Heart right ventricle (tissue), 16 donors: Measurements from ENCODE around the gene XAGE1A. TPM values are rescaled to one million over a fixed set of nuclear protein-coding genes. Genes with fewer than 3 reads are reported as not detected.
A peak's percentile ranks its signal among the peaks of the same experiment; 100 is the strongest.
"Not testable (repeated sequence)": the region's sequence is repeated elsewhere in the genome, so short reads cannot be mapped to it uniquely, and the experiment has no call there.

Source experiments
- ATAC-seq, 8 donors: fragments of 200-7000 bp; cut with Tn5 transposase; one replicate each; pipeline ENCODE4 v1.9.1; 2020; ENCODE audit warnings: mild to moderate bottlenecking in 8 of 8, moderate library complexity in 8 of 8, moderate number of reproducible peaks in 1 of 8
- DNase-seq, 2 donors: peaks; one replicate each; pipeline ENCODE4 v3.0.0-alpha.2; 2020
- H3K27ac ChIP-seq, 10 donors: fragments of 200-600 bp; sonication (generic) in 2 of 10; one replicate each; pipeline versions ENCODE4 v1.5.0 to v1.8.0; 2020 to 2022; ENCODE audit warnings: mild to moderate bottlenecking in 3 of 10
- H3K27me3 ChIP-seq, 7 donors: fragments of 200-600 bp; one replicate each; pipeline ENCODE4 v1.8.0; 2021 to 2022; ENCODE audit warnings: mild to moderate bottlenecking in 2 of 7
- H3K36me3 ChIP-seq, 9 donors: fragments of 200-600 bp; sonication (generic) in 1 of 9; one replicate each; pipeline versions ENCODE4 v1.5.0 to v1.8.0; 2020 to 2022; ENCODE audit warnings: mild to moderate bottlenecking in 2 of 9
- H3K4me1 ChIP-seq, 9 donors: fragments of 200-600 bp; sonication (generic) in 1 of 9; one replicate each; pipeline versions ENCODE4 v1.5.0 to v1.8.0; 2020 to 2022; ENCODE audit warnings: mild to moderate bottlenecking in 4 of 9
- H3K4me3 ChIP-seq, 10 donors: fragments of 200-600 bp; sonication (generic) in 2 of 10; one replicate each; pipeline versions ENCODE4 v1.5.0 to v1.8.0; 2020 to 2022; ENCODE audit warnings: mild to moderate bottlenecking in 7 of 10, moderate library complexity in 2 of 10
- H3K9me3 ChIP-seq, 11 donors: fragments of 200-600 bp in 10 of 11; sonication (generic) in 2 of 11; one replicate each; pipeline versions ENCODE4 v1.5.0 to v1.8.0; 2013 to 2022; ENCODE audit warnings: mild to moderate bottlenecking in 2 of 11, control low read depth in 1 of 11, moderate library complexity in 1 of 11
- WGBS, 2 donors: extraction: QIAGEN DNeasy Blood & Tissue Kit; methylation state at CpG; one replicate each; pipeline ENCODE4 v1.1.7; 2013; ENCODE audit warnings: inconsistent platforms in 1 of 2; 5-methylcytosine and 5-hydroxymethylcytosine counted together
- intact Hi-C, 10 donors: fragments of 100-400 bp; cut with DNase I; formaldehyde crosslinking; loops; one replicate each; pipeline versions ENCODE4 v1.11.1 to v1.14.2; 2022
- long read RNA-seq, 3 donors: library from polyadenylated mRNA; unstranded; transcript quantifications; one replicate each; pipeline ENCODE4 v2.0.0, GENCODE V29; 2020 to 2021
- polyA plus RNA-seq, 2 donors: library from polyadenylated mRNA; stranded (reverse); fragments of 200-250 nt; gene quantifications; one replicate each; pipeline ENCODE4 v1.2.3, GENCODE V29; 2013
- total RNA-seq, 10 donors: library from RNA; stranded (reverse); fragmentation: NEBNext Ultra II Directional in 3 of 10; extraction: Animal tissue kit (Norgen Biotek cat#: 25700) in 3 of 10; gene quantifications; one replicate each; pipeline versions ENCODE4 v1.2.1 to v1.2.4, GENCODE V29; 2021 to 2023
- TF ChIP-seq, protein P1 (sequence below), 9 donors: fragments of 200-600 bp; sonication (generic) in 2 of 9; IDR thresholded peaks; one replicate each; pipeline versions ENCODE4 v1.5.0 to v1.8.0; 2021 to 2022; ENCODE audit warnings: antibody characterized with exemption in 9 of 9, mild to moderate bottlenecking in 5 of 9, moderate library complexity in 1 of 9
- donor health status: Arrhythmogenic right ventricular cardiomyopathy.
- donor health status: ischemic (EF 13 %, LVEDD 7.1; RV severe dilation, severe dysfunction).
- donor health status: healthy with polysubstance abuse.
- donor health status: DM: no; HTN: yes; CAD: no.
- donor health status: DM: no; HTN: no; CAD: no.
- donor health status: ischemic (EF 25% LVEDD 6.9; RV normal size, moderate dysfunction).
- donor health status: ischemic (EF 25% LVEDD 5.7; RV mildly dilated, moderate dysfunction).
- donor health status: healthy.
- donor health status: DM: yes; HTN: yes; CAD: no.
- donor health status: Ischemic cardiomyopathy.
- donor health status: ischemic (EF 35%, LVEDD 5.7; RV mildly dilated, moderate dysfunction).
- donor health status: nonischemic (EF 11% LVEDD 7.7; RV severe dilation, severe dysfunction).
- donor health status: DM: yes; HTN: yes; CAD: no.
- donor health status: PGD.
- donor health status: ischemic (EF 29% LVEDD 5.4; RV normal size, mild dysfunction).
- donor health status: nonischemic (EF 23%, LVEDD 6.1; RV moderate dilation, normal function).

XAGE1A gene, protein sequence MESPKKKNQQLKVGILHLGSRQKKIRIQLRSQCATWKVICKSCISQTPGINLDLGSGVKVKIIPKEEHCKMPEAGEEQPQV
- total RNA-seq (not detected), polyA plus RNA-seq (not detected)
- long read RNA-seq, donor 1 = 0 reads
- long read RNA-seq, donor 2 = 0 reads
- long read RNA-seq, donor 3 = 0 reads

DNA sequence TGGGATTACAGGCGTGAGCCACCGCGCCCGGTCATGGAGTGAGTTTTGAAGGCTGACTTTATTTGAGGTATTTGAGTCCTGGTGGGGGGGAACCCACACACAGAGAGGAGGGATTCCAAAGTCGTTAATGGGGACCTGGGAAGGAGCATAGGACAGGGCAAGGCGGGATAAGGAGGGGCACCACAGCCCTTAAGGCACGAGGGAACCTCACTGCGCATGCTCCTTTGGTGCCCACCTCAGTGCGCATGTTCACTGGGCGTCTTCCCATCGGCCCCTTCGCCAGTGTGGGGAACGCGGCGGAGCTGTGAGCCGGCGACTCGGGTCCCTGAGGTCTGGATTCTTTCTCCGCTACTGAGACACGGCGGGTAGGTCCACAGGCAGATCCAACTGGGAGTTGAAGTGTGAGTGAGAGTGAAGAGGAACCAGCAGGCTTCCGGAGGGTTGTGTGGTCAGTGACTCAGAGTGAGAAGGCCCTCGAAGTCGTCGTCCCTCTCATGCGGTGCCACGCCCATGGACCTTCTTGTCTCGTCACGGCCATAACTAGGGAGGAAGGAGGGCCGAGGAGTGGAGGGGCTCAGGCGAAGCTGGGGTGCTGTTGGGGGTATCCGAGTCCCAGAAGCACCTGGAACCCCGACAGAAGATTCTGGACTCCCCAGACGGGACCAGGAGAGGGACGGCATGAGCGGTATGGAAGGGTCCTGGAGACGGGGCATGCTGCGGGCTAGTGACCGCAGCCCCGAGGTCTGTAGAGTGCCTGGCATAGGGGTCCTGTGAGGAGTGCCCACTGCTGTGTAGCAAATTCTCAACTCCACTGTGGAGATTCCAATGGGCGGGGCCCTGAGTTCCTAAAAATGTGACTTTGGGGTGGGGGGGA, at the start of gene XAGE1A:
TSS of gene XAGE1A (plus strand) at position 264 of the 874 bp plus-strand sequence. CDS start 1,554 bp downstream, outside the sequence.
- intact Hi-C loops, H3K27ac ChIP-seq, H3K27me3 ChIP-seq, H3K4me1 ChIP-seq, H3K36me3 ChIP-seq, H3K4me3 ChIP-seq, H3K9me3 ChIP-seq, DNase-seq: not testable (repeated sequence)
- peak in 1 of 8 donors; percentile 54 for ATAC-seq
- WGBS, 2 donors = no CpG with 5 or more reads among the region's 41 CpGs

DNA sequence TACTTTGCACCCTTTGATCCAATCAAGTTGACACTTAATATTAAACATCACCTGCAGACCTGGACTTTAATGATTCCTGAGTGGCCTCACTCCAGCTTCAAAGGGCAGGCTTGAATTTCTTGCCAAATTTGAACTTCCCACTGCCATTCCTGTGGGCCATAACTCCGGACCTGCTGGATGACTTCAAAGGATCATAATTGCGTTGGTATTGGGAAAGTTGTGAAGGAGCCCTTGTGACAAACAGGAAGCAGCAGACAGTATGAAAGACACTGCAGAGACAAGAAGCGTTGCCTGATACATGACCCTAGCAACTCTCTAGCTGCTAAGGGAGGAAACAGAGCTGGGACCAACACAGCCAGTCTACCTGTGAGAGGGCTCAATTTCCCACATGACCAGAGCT, 43.6 kb upstream of the XAGE1A start:
- ATAC-seq, H3K9me3 ChIP-seq, H3K4me3 ChIP-seq, H3K4me1 ChIP-seq, H3K27ac ChIP-seq, intact Hi-C loops, H3K36me3 ChIP-seq, DNase-seq: not testable (repeated sequence)
- peaks cover 0 to 29% (median 0%) of the 10 kb centered on the region in 7 donors for H3K27me3 ChIP-seq
- WGBS, 2 donors = 60 to 74% methylated on average over 3 of the region's 3 CpGs

DNA sequence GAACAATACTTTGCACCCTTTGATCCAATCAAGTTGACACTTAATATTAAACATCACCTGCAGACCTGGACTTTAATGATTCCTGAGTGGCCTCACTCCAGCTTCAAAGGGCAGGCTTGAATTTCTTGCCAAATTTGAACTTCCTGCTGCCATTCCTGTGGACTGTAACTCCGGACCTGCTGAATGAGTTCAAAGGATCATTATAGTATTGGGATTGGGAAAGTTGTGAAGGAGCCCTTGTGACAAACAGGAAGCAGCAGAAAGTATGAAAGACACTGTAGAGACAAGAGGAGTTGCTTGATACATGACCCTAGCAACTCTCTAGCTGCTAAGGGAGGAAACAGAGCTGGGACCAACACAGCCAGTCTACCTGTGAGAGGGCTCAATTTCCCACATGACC, 24.3 kb upstream of the XAGE1A start:
- H3K4me3 ChIP-seq, ATAC-seq: not testable (repeated sequence)
- WGBS, 2 donors = 24 to 38% methylated on average over 1 of the region's 1 CpG

DNA sequence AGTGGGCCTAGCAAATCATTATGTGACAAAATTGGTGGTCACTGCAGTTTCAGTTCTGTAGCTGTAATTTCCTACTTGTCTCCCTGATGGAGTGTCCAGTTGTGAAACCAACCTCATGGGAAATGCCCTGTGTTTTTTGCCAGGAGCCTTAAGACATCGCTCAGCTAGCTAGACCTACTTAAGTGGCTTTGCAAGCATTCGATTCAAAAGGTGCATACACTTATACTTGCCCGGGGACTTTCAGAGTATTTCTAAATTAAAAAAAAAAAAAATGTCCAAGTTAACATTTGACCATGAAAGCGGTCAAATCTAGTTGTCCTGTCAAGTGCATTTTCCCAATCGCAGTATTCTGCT, 788 bp downstream of the XAGE1A start:
- H3K4me1 ChIP-seq, DNase-seq, ATAC-seq, H3K27me3 ChIP-seq, H3K9me3 ChIP-seq, H3K27ac ChIP-seq, intact Hi-C loops, H3K4me3 ChIP-seq, H3K36me3 ChIP-seq: not testable (repeated sequence)
- no CpG with 5 or more reads among the region's 5 CpGs for WGBS, 2 donors

More for the DNA sequence above, 24.3 kb upstream of the XAGE1A start:
- H3K27me3 ChIP-seq = peaks cover 0 to 47% (median 0%) of the 10 kb centered on the region in 7 donors
- H3K27ac ChIP-seq, H3K9me3 ChIP-seq, intact Hi-C loops, H3K36me3 ChIP-seq, H3K4me1 ChIP-seq, DNase-seq: not testable (repeated sequence)

DNA sequence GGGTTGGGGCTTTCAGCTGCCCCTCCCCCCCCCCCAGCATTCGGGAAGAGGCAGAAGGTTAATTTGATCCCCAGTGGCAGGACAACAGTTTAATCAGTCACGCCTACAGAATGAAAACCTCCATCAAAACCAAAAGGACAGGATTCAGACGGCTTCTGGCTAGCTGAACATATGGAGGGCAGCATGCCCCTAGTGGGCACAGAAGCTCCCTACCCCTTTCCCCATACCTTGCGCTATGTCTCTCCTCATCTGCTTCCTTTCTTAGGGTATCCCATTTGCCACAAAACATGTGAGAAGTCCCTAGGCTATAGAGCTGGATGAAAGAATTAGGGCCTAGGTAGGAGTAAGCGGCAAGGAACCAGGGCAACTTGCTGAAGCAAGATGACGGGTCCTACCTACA, 5.8 kb downstream of the XAGE1A start:
- intact Hi-C loops, DNase-seq, ATAC-seq, H3K36me3 ChIP-seq, H3K27ac ChIP-seq, H3K4me3 ChIP-seq, H3K9me3 ChIP-seq, H3K4me1 ChIP-seq: not testable (repeated sequence)
- peaks cover 0 to 32% (median 0%) of the 10 kb centered on the region in 7 donors for H3K27me3 ChIP-seq
- WGBS, 2 donors = no CpG with 5 or more reads among the region's 6 CpGs

DNA sequence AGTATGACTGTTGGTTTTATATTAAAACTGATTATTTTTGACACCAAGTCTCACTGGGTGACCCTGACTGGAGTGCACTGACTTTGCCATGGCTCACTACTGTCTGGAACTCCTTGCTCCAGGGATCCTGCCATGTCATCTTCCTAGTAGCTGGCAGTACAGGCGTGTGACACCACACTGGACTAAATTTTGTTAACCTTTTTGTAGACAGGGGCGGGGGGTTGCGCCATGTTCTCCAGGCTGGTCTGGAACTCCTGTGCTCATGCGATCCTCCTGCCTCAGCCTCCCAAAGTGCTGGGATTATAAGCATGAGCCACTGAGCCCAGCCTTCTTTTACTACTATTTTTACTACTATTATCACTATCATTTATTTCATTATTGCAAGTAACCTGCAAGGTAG, 8.9 kb downstream of the XAGE1A start:
- intact Hi-C loops = no loop called here
- WGBS, 2 donors = 87 to 91% methylated on average over 4 of the region's 4 CpGs
- ATAC-seq = no peak

More for the DNA sequence above, 8.9 kb downstream of the XAGE1A start:
- TF ChIP-seq, protein P1, sequence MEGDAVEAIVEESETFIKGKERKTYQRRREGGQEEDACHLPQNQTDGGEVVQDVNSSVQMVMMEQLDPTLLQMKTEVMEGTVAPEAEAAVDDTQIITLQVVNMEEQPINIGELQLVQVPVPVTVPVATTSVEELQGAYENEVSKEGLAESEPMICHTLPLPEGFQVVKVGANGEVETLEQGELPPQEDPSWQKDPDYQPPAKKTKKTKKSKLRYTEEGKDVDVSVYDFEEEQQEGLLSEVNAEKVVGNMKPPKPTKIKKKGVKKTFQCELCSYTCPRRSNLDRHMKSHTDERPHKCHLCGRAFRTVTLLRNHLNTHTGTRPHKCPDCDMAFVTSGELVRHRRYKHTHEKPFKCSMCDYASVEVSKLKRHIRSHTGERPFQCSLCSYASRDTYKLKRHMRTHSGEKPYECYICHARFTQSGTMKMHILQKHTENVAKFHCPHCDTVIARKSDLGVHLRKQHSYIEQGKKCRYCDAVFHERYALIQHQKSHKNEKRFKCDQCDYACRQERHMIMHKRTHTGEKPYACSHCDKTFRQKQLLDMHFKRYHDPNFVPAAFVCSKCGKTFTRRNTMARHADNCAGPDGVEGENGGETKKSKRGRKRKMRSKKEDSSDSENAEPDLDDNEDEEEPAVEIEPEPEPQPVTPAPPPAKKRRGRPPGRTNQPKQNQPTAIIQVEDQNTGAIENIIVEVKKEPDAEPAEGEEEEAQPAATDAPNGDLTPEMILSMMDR (IDR thresholded peaks at IDR 0.05) = no peak
- DNase-seq = no peak
- Histone ChIP-seq H3K4me1 (no peaks in the 10 kb centered on the region), H3K27ac (no peak overlapping the region), H3K4me3 (no peak overlapping the region), H3K27me3 (peaks cover 0 to 47% (median 0%) of the 10 kb centered on the region in 7 donors), H3K9me3 (no peaks in the 10 kb centered on the region), H3K36me3 (no peaks in the 10 kb centered on the region)
